Activated CD4-positive, alpha-beta T cell treated with anti-CD3 and anti-CD28 coated beads, Interleukin-2, Interleukin-4, amounts not matched to agents 100 ng/mL and 50 ng/mL, durations not matched to agents 16 hours and 8 hours (primary cell): ENCODE results near the gene ABCF2.

Experiments
- DNase-seq: peaks from one replicate; pipeline ENCODE4 v3.0.0-alpha.2; 2020; ENCODE audit warnings: low spot score

Gene ABCF2

GRCh38 chr7:151226875-151227782, at the start of gene ABCF2:
ABCF2 (minus strand) TSS chr7:151227205; CDS start chr7:151226458, 747 bp downstream.
- peak; percentile 98 for DNase-seq

GRCh38 chr7:151275813-151276577, 49.0 kb upstream of the ABCF2 start:
- DNase-seq = no peak

DNA sequence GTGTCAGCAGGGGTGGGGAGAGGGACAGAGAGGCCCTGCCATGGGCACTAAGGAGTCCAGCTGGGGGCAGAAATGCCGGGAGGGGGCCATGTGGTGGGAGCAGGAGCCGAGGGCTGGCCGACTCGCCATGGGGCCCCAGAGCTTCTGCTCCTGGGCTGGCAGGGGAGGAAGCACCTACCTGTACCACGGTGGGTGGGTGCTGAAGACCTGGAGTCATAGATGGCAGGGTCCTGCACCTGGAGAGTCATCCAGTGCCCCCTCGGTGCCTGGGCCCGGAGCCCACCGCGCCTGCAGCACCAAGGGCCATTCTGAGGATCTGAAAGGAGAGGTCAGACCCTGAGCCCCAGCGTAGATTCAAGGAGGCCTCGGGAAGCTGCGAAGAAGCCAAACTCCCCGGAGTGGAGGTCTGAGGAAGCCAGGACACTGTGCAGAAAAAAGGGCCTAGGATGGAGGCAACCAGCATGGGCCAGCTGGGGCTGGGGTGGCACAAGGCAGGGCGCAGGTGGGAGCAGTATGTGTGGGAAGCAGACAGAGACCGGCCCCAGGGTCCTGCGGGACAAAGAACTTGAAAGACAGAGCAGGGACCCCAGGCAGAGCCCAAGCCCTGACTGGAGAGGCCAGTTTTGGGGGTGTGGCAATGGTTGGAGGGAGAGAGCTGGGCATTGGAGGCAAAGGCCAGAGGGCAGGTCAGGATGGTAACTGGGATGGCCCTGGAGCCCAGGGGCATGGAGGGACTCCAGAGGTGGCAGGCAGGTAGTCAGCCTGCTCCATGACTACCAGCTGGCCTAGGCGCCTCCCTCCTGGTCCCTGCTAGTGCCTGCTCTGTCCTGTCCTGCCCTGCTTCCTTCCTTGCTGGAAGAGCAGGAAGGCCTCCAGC, 48.2 kb upstream of the ABCF2 start:
- DNase-seq = no peak

GRCh38 chr7:151274396-151274795, 47.4 kb upstream of the ABCF2 start:
- DNase-seq = no peak

GRCh38 chr7:151273651-151274390, 46.8 kb upstream of the ABCF2 start:
- no peak for DNase-seq

DNA sequence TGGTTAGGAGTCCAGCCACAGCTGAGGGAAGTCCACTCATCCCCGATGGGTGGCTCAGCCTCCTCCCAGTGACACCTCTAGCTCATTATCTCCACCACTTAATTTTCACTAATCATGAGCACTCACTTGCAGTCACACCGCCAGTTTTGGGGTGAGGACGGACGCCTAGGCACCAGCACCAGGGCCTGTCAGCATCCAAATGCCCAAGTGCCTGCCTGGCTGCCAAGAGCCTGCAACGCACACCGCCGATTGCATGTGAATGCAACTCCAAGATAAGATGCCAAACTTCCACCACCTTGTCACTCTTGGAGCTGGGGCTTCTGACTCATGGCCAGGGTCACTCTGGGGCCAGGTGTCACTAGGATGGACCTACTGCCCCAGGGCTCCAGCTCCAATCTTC, 45.9 kb upstream of the ABCF2 start:
- no peak for DNase-seq

GRCh38 chr7:151272405-151272804, 45.4 kb upstream of the ABCF2 start:
- no peak for DNase-seq

DNA sequence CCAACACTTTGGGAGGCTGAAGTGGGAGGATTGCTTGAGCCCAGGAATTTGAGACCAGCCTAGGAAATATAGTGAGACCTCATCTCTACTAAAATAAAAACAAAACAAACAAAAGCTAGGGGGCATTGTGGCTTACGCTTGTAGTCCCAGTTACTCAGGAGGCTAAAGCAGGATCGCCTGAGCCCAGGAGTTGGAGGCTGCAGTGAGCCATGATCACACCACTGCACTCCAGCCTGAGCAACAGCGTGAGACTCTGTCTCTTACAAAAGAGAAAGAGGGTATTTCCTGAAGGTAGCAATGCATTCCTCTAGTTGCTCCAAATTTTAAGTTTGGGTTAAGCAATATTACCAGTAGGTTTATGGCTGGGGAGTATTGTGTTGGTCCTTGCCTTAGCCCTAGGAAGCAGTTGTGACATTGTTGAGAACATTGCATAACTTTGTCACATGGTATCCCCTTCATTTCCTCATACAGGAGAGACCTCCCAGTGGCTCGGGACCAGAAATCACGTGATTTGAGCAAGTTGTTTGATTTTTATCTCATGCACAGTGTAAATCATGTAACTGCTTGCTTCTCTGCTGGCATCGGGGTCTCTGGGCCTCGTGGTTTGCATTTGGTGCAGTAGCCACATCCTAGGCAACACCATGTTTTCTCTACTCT, 44.8 kb upstream of the ABCF2 start:
- no peak for DNase-seq

DNA sequence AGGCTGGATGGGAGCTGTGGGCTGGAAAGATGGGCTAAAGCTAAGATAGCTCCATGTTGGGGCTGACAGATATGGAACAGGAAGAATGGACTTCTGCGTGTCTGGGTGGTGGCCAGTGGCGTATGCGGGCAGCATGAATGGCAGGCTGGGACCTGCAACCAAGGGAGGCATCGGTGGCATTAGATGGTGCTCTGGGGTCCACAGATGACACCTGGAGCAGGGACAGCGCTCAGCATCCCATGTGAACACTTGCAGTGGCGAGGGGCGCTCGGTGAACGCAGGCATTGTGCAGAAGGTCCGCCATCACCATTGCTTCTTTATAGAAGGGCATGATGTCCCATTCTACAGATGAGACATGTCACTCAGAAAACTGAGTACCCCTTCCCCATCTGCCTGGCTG, 42.5 kb upstream of the ABCF2 start:
- no peak for DNase-seq

GRCh38 chr7:151265351-151265931, 38.4 kb upstream of the ABCF2 start:
- DNase-seq = no peak

DNA sequence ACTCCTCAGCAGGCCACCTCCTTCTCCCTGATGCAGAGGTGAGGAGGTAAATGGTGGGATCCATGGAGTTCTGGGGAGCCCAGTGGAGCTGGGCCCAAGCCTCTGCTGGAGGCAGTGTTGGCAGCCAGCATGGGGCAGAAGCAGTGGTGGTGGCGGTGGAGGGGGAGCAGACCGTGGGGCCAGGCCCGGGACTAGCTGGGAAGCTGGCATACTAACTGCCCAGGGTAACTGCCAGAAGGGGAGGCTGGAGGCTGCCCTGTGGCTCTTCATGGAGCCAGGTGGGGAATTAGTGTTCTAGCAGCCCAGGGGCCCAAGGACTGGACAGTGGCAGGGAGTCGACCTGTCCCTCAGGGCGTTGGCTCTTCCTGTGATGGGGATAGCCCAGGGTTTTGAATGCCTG, 37.6 kb upstream of the ABCF2 start:
- DNase-seq = no peak

- no peak for DNase-seq
Measured at GRCh38 chr7:151261529-151261928, 34.5 kb upstream of the ABCF2 start.

GRCh38 chr7:151260883-151261282, 33.9 kb upstream of the ABCF2 start:
- no peak for DNase-seq

DNA sequence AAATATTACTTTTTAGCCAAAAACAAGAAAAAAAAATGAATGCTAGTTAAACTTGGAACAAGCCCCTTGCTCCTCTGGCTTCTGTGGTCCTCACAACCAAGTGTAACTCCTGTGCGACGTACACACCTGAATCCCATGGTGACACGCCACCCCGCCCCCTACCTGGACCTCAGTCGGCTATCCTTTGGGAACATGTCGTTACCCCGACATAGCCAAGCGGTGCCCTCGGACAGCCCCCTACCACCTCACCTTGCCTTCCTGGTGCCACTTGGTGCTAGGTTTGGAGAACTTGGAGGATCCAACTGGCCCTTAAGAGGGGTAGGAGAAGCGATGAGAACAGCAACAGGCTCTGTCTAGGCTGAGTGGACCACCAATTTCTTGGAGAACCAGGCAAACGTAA, 33.5 kb upstream of the ABCF2 start:
- no peak for DNase-seq

DNA sequence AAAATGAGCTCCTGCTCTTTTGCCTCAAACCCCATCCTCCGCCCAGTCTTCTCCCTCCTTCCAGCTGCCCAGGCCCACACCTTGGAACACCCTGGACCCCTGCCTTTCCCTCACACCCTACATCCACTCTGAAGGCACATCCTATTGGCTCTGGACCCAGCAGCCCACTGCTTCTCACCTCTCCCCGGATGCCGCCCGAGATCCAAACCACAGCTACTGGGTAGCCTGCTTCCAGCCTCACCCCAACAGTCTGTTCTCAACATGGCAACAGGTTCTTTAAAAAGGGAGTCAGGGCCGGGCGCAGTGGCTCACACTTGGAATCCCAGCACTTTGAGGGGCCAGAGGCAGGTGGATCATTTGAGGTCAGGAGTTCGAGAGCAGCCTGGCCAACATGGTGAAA, 31.0 kb upstream of the ABCF2 start:
- DNase-seq = no peak

DNA sequence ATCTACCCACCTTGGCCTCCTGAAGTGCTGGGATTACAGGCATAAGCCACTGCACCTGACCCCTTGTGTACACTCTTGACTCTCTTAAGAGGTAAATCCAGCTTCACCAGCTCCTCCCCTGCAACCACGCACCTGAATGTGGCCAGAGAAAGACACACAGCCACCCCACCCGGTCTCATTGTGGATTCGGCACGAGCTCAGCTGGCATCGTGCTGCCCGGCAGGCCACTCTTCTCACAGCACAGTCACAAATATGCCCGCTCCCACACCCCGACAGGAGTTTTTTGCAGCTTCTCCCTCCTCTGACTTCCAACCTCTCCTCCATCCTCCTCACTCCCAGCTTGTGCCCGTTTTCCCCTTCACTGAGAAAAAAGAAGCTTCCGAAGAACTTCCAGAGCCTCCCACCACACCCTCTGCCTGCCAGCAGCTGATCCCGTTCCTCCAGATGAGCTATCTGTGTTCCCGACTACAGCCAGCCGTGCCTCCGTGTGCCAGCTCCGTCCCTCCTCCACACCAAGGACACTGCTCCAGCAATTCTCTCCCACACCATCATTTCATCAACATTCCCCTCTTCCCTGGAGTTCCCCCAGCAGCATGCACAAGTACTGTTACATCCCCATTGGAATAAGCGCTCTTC, 29.5 kb upstream of the ABCF2 start:
- DNase-seq = no peak

- DNase-seq = no peak
Measured at GRCh38 chr7:151255390-151255789, 28.4 kb upstream of the ABCF2 start.

DNA sequence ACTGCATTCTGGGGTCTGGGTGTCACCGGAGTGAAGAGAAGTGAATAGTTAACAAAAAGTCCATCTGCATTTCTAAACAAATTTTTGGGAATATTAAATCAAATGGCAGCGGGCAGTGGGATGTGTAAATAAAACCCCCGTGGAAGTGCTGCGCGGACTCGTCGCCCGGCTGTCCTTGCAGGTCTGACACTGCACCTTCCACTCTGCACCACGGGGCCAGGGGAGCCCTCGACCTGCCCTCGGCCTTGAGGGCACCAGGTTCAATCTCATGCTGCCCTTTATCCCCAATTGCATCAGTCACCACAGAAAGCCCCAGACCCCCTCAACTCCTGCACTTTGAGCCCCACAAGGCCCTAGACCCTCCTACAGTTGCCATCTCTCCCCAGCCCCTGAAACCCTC, 27.8 kb upstream of the ABCF2 start:
- no peak for DNase-seq

- no peak for DNase-seq
Measured at GRCh38 chr7:151254316-151254715, 27.3 kb upstream of the ABCF2 start.
